Measurements from ENCODE around the gene PTTG1IP. TPM values are rescaled to one million over a fixed set of nuclear protein-coding genes. Genes with fewer than 3 reads are reported as not detected.

Gene PTTG1IP
- total RNA-seq, 1 donor from 2014 or later: 172 TPM

GRCh38 chr21:44801468-44802395 lies 71.8 kb downstream of the PTTG1IP start, which contains the start of gene UBE2G2:
Gene UBE2G2 (minus strand): TSS chr21:44801820. CDS start chr21:44801748, 72 bp downstream.
- peak; percentile 92 for DNase-seq

GRCh38 chr21:44800971-44801467 lies 72.5 kb downstream of the PTTG1IP start:
- DNase-seq: peak; percentile 34

GRCh38 chr21:44800103-44800502 lies 73.4 kb downstream of the PTTG1IP start:
- peak; percentile 58 for DNase-seq

- DNase-seq: no peak
Measured at GRCh38 chr21:44799646-44800045, 73.8 kb downstream of the PTTG1IP start.

Other genes with a start within 250 kb of the PTTG1IP start
- not detected for gene KRTAP10-9, start 246.6 kb downstream of the PTTG1IP start, total RNA-seq
- gene KRTAP10-10, start 236.3 kb downstream of the PTTG1IP start, total RNA-seq: not detected
- gene KRTAP10-11, start 227.3 kb downstream of the PTTG1IP start, total RNA-seq: not detected
- not detected for gene KRTAP12-4, start 219.0 kb downstream of the PTTG1IP start, total RNA-seq
- gene KRTAP12-3, start 215.8 kb downstream of the PTTG1IP start, total RNA-seq: not detected
- not detected for gene KRTAP12-2, start 206.8 kb downstream of the PTTG1IP start, total RNA-seq
- not detected for gene KRTAP12-1, start 191.5 kb downstream of the PTTG1IP start, total RNA-seq
- not detected for gene KRTAP10-12, start 176.5 kb downstream of the PTTG1IP start, total RNA-seq
- 1.0 TPM for gene TSPEAR, start 162.1 kb downstream of the PTTG1IP start, total RNA-seq
- 80.2 TPM for gene UBE2G2, start 71.9 kb downstream of the PTTG1IP start, total RNA-seq
- 52.4 TPM for gene SUMO3, start 55.6 kb downstream of the PTTG1IP start, total RNA-seq
- 17.3 TPM for gene ITGB2, start 47.2 kb upstream of the PTTG1IP start, total RNA-seq
- 19.5 TPM for gene SLX9, start 66.3 kb upstream of the PTTG1IP start, total RNA-seq
- gene ADARB1, start 200.9 kb upstream of the PTTG1IP start, total RNA-seq: 45.2 TPM

All from tongue (tissue), 2 donors.